Neural progenitor cell (in vitro differentiated cells): Measurements from ENCODE around the gene SCN9A. TPM values are rescaled to one million over a fixed set of nuclear protein-coding genes. Genes with fewer than 3 reads are reported as not detected.

Experiments used
- DNase-seq: peaks from one replicate; pipeline ENCODE4 v3.0.0-alpha.2; 2016; ENCODE audit warnings: low spot score
- H2AFZ ChIP-seq: fragments of 200-600 bp; sonication (generic); replicated peaks from 2 replicates; pipeline ENCODE4 v1.6.1; 2016; ENCODE audit warnings: antibody characterized with exemption
- H3F3A ChIP-seq: fragments of 200-600 bp; sonication (generic); 2 replicates; pipeline ENCODE4 v1.6.1; 2016; ENCODE audit warnings: antibody characterized with exemption, low read depth
- H3K27ac ChIP-seq: fragments of 200-600 bp; sonication (generic); 2 replicates; pipeline ENCODE4 v1.5.1; 2016; ENCODE audit warnings: mild to moderate bottlenecking
- H3K27me3 ChIP-seq: fragments of 200-600 bp; sonication (generic); 2 replicates; pipeline ENCODE4 v1.6.1; 2016; ENCODE audit warnings: mild to moderate bottlenecking, moderate library complexity
- H3K36me3 ChIP-seq: fragments of 200-600 bp; sonication (generic); 2 replicates; pipeline ENCODE4 v1.5.1; 2016
- H3K4me1 ChIP-seq: fragments of 200-600 bp; sonication (generic); 2 replicates; pipeline ENCODE4 v1.6.1; 2016; ENCODE audit warnings: mixed run types
- H3K4me2 ChIP-seq: fragments of 200-600 bp; sonication (generic); 2 replicates; pipeline ENCODE4 v1.6.1; 2016
- H3K4me3 ChIP-seq: fragments of 200-600 bp; sonication (generic); 2 replicates; pipeline ENCODE4 v1.5.1; 2016
- H3K79me2 ChIP-seq: fragments of 200-600 bp; sonication (generic); 2 replicates; pipeline ENCODE4 v1.6.1; 2016; ENCODE audit warnings: low read depth
- H3K9ac ChIP-seq: fragments of 200-600 bp; sonication (generic); 2 replicates; pipeline ENCODE4 v1.6.1; 2016
- H3K9me3 ChIP-seq: fragments of 200-600 bp; sonication (generic); 2 replicates; pipeline ENCODE4 v1.5.1; 2016; ENCODE audit warnings: low read depth
- H4K20me1 ChIP-seq: fragments of 200-600 bp; sonication (generic); 2 replicates; pipeline ENCODE4 v1.6.1; 2016; ENCODE audit warnings: low read depth
- H3K27ac Mint-ChIP-seq: 3 replicates; pipeline ENCODE4 v1.8.0; 2021; ENCODE audit warnings: mixed read lengths
- H3K27me3 Mint-ChIP-seq: 2 replicates; pipeline ENCODE4 v1.8.0; 2022; ENCODE audit warnings: low read depth, mild to moderate bottlenecking, inconsistent platforms, moderate library complexity, mixed read lengths; ENCODE audit not compliant: insufficient read depth
- H3K36me3 Mint-ChIP-seq: 3 replicates; pipeline ENCODE4 v1.8.0; 2021; ENCODE audit warnings: mixed read lengths
- H3K4me1 Mint-ChIP-seq: 3 replicates; pipeline ENCODE4 v1.8.0; 2021; ENCODE audit warnings: mixed read lengths
- H3K4me3 Mint-ChIP-seq: 3 replicates; pipeline ENCODE4 v1.8.0; 2021; ENCODE audit warnings: mild to moderate bottlenecking, moderate library complexity, mixed read lengths
- H3K9me3 Mint-ChIP-seq: 3 replicates; pipeline ENCODE4 v1.8.0; 2020; ENCODE audit warnings: mixed read lengths
- CTCF ChIP-seq: fragments of 200-600 bp; sonication (generic); IDR thresholded peaks from 2 replicates; pipeline ENCODE4 v1.5.1; 2017; ENCODE audit warnings: antibody characterized with exemption, mild to moderate bottlenecking
- EZH2 ChIP-seq: fragments of 200-600 bp; sonication (generic); IDR thresholded peaks from 2 replicates; pipeline ENCODE4 v1.6.1; 2017; ENCODE audit warnings: antibody characterized with exemption, mild to moderate bottlenecking, moderate library complexity
- EZH2phosphoT487 ChIP-seq: fragments of 200-600 bp; sonication (generic); IDR thresholded peaks from 2 replicates; pipeline ENCODE4 v1.6.1; 2017; ENCODE audit warnings: antibody characterized with exemption
- total RNA-seq: library from RNA; depleted of rRNA; stranded (reverse); fragments of >200 nt; gene quantifications from 2 replicates; pipeline ENCODE4 v1.2.3, GENCODE V29; 2015; ENCODE audit warnings: low replicate concordance

The SCN9A gene
- total RNA-seq, 1 donor from 2014 or later, result 1.1 TPM

GRCh38 chr2:166180951-166181812, 194.6 kb downstream of the SCN9A start:
- H3K27ac ChIP-seq, result no peak overlapping the region
- no peaks in the 10 kb centered on the region for H3K27me3 ChIP-seq
- Mint-ChIP-seq H3K4me1 (no peaks in the 10 kb centered on the region), H3K36me3 (no peaks in the 10 kb centered on the region), H3K27me3 (peaks cover 2% of the 10 kb centered on the region), H3K9me3 (no peaks in the 10 kb centered on the region), H3K27ac (no peak overlapping the region), H3K4me3 (no peak overlapping the region)
- no peaks in the 10 kb centered on the region for H3K79me2 ChIP-seq
- H3K4me2 ChIP-seq, result no peak overlapping the region
- no peaks in the 10 kb centered on the region for H3F3A ChIP-seq
- TF ChIP-seq EZH2 (no peak), CTCF (peak; percentile 66)
- no peak overlapping the region for H3K9ac ChIP-seq
- no peak overlapping the region for H3K4me3 ChIP-seq
- peak; percentile 64 for DNase-seq
- no peaks in the 10 kb centered on the region for H3K4me1 ChIP-seq
- no peaks in the 10 kb centered on the region for H3K36me3 ChIP-seq
- H2AFZ ChIP-seq, result peak overlapping the region; percentile 79
- H4K20me1 ChIP-seq, result no peaks in the 10 kb centered on the region
- no peaks in the 10 kb centered on the region for H3K9me3 ChIP-seq

- H2AFZ ChIP-seq, result no peak overlapping the region
- no peak for TF ChIP-seq EZH2
- TF ChIP-seq CTCF, result peak; percentile 20
- H3K4me2 ChIP-seq, result no peak overlapping the region
- no peaks in the 10 kb centered on the region for H3F3A ChIP-seq
- H3K27me3 ChIP-seq, result no peaks in the 10 kb centered on the region
- no peak for DNase-seq
- H3K4me3 Mint-ChIP-seq, result no peak overlapping the region
- H3K36me3 Mint-ChIP-seq, result no peaks in the 10 kb centered on the region
- no peaks in the 10 kb centered on the region for H3K9me3 Mint-ChIP-seq
- no peak overlapping the region for H3K27ac Mint-ChIP-seq
- H3K4me1 ChIP-seq, result no peaks in the 10 kb centered on the region
- no peaks in the 10 kb centered on the region for H3K79me2 ChIP-seq
- no peaks in the 10 kb centered on the region for H3K36me3 ChIP-seq
- no peak overlapping the region for H3K4me3 ChIP-seq
- no peaks in the 10 kb centered on the region for H3K4me1 Mint-ChIP-seq
- no peak overlapping the region for H3K27ac ChIP-seq
- H3K9me3 ChIP-seq, result no peaks in the 10 kb centered on the region
- peaks cover 2% of the 10 kb centered on the region for H3K27me3 Mint-ChIP-seq
- H4K20me1 ChIP-seq, result no peaks in the 10 kb centered on the region
- no peak overlapping the region for H3K9ac ChIP-seq
Measured at GRCh38 chr2:166179201-166179600, 196.5 kb downstream of the SCN9A start.

- no peaks in the 10 kb centered on the region for H3K4me1 Mint-ChIP-seq
Measured at GRCh38 chr2:166173263-166173662, 202.5 kb downstream of the SCN9A start.

More at GRCh38 chr2:166173263-166173662, 202.5 kb downstream of the SCN9A start:
- H3K9me3 ChIP-seq, result no peaks in the 10 kb centered on the region
- peaks cover 2% of the 10 kb centered on the region for H3K27me3 Mint-ChIP-seq
- no peaks in the 10 kb centered on the region for H3K79me2 ChIP-seq
- no peak overlapping the region for H3K27ac ChIP-seq
- H3F3A ChIP-seq, result no peaks in the 10 kb centered on the region
- no peak overlapping the region for H3K4me2 ChIP-seq
- no peaks in the 10 kb centered on the region for H4K20me1 ChIP-seq
- DNase-seq, result no peak
- no peak overlapping the region for H3K4me3 ChIP-seq
- H3K9me3 Mint-ChIP-seq, result no peaks in the 10 kb centered on the region
- no peaks in the 10 kb centered on the region for H3K27me3 ChIP-seq
- H2AFZ ChIP-seq, result no peak overlapping the region
- no peak overlapping the region for H3K27ac Mint-ChIP-seq
- no peak overlapping the region for H3K9ac ChIP-seq
- no peaks in the 10 kb centered on the region for H3K36me3 Mint-ChIP-seq
- H3K36me3 ChIP-seq, result no peaks in the 10 kb centered on the region
- H3K4me3 Mint-ChIP-seq, result no peak overlapping the region
- TF ChIP-seq EZH2phosphoT487 (no peak), CTCF (no peak), EZH2 (no peak)
- no peaks in the 10 kb centered on the region for H3K4me1 ChIP-seq
